ENCODE measurements around the gene BAZ2A.
A peak's percentile ranks its signal among the peaks of the same experiment; 100 is the strongest.
"Not testable (repeated sequence)": the region's sequence is repeated elsewhere in the genome, so short reads cannot be mapped to it uniquely, and the experiment has no call there.

BAZ2A gene

GRCh38 chr12:56593909-56594621 lies 36.1 kb downstream of the BAZ2A start:
- peak; percentile 59 for DNase-seq (ENCODE audit: low read depth)

GRCh38 chr12:56591961-56592360 lies 38.2 kb downstream of the BAZ2A start:
- no peak for DNase-seq (ENCODE audit: low read depth)

DNA sequence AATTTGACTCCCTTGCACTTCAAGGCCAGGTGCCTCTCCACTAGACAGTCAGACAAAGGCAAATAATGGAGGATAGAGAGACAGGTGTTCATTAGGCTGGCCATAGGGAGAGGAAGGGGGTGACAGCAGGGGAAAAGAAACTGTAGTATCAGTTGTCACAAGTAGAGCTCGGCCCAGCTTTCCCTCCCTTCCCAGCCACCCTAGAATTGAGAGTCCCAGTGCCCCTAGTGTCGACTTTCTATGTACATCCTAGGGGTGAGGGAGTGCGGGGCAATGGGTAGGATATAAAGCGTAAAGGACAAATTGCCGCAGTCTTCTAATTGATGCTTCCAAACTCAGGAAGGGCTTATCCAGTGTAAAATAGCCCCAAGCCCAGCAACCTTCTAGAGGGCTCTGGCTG lies 39.0 kb downstream of the BAZ2A start:
- DNase-seq (ENCODE audit: low read depth) = no peak

DNA sequence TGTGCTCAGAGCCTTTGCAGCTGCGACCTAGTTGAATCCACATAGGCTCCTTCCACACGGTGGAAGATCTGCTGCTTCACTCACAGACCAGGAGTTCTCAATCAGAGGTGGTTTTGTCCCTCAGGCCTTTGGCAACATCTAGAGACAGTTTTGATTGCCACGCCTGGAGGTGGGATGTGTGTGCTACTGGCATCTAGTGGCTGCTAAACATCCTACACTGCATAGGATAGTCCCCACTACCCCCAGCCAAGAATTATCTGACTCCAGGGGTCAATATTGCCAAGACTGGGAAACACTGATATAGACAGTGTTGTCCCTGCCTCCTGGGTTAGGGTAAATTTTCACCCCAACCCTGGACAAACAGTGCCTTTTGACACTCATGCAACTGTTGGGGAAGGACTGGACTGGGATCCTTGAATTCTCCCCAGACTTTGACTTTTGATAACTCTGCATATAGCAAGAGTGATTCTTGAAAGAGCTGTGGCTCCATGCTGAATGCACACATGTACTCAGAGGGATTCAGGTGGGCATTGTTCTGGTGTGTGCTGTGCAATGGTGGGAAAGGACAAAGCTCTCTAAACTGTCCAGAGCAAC lies 39.8 kb downstream of the BAZ2A start:
- DNase-seq (ENCODE audit: low read depth) = no peak

DNA sequence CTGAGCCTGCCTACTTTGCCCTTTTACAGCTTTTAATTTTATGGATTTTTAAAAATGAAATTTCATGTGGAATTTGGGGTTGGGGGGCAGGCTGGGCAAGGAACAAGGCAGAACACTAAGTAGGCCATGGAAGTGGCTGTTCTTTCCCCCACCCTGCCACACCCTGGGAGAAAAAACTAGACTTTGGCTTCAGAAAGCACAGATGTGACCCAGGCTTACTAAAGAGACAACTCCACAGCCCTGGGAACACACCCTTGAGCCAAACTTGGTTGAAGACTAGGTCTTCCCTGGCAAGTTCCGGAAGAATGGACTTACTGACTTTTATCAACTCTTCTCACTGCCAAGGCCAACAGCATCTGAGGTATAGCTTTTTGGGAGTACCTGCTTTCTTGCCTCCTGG lies 40.3 kb downstream of the BAZ2A start:
- DNase-seq (ENCODE audit: low read depth) = no peak

DNA sequence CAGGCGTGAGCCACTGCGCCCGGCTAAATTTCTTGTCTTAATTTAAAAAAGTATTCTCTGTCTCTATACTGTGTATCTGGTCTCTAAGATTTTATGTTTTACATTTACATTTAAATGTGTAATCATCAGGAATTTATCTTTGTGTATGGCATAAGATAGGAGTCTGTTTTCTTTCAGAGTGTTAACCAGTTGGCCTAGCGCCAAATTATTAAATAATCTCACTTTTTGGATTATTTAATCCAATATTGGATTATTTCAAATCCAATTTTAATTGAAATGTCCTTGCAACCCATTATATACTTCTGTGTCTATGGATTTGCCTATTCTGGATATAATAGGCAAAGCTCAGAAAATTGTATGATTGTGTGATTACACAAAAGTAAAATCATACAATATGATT lies 45.0 kb downstream of the BAZ2A start:
- no peak for DNase-seq (ENCODE audit: low read depth)

DNA sequence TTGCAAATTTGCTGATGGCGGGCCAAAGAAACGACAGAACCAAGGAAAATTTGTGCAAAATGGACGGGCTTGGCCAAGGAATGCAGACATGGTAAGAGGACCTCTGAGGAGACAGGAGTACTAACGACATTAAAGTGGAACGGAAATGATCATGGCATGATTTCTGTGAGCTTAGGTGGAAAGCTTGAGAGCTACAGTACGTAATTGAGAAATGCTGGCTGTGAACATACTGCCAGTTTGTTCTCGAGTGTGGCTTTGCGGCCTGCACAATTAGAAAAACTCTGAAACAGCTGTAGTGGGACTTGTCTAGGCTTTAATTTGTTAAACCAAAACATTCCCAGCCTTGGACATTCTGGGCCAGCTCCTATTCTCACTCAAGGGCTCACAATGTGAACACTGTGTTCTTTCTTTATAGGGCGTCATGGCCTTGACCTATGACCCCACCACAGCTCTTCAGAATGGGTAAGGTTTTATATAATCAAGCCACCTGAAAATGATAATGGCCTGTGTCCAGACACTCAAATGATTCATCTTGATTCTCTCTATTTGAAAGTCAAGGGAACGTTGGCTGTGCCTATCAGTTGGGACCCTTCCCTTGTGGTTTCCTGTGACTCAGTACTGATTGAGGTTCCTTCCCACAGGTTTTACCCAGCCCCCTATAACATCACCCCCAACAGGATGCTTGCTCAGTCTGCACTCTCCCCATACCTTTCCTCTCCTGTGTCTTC lies 48.5 kb downstream of the BAZ2A start:
- DNase-seq (ENCODE audit: low read depth) = peak; percentile 20

GRCh38 chr12:56578983-56579546 lies 51.1 kb downstream of the BAZ2A start:
- DNase-seq (ENCODE audit: low read depth) = no peak

- not testable (repeated sequence) for DNase-seq (ENCODE audit: low read depth)
Measured at GRCh38 chr12:56577248-56577647, 52.9 kb downstream of the BAZ2A start.

- no peak for DNase-seq (ENCODE audit: low read depth)
Measured at GRCh38 chr12:56574210-56574609, 55.9 kb downstream of the BAZ2A start.

DNA sequence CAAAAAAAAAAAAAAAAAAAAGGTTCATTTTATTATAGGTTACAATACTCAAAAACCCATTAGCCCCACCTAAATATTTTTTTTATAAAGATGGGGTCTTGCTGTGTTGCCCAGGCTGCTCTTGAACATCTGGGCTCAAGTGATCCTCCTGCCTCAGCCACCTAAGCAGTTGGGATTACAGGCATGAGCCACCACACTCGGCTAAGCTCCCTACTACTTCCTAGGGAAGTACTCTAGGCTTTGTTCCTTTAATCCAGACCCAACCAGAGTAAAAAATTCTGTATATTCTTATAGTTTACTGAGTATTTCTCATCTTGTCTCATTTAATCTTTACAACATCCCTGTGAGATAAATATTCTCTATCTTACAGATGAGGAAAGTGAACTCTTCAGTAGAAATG lies 57.8 kb downstream of the BAZ2A start:
- DNase-seq (ENCODE audit: low read depth) = no peak

- no peak for DNase-seq (ENCODE audit: low read depth)
Measured at GRCh38 chr12:56571121-56571520, 59.0 kb downstream of the BAZ2A start.

GRCh38 chr12:56568146-56568545 lies 62.0 kb downstream of the BAZ2A start:
- no peak for DNase-seq (ENCODE audit: low read depth)

- peak; percentile 13 for DNase-seq (ENCODE audit: low read depth)
Measured at GRCh38 chr12:56565510-56566101, 64.5 kb downstream of the BAZ2A start.

- DNase-seq (ENCODE audit: low read depth) = no peak
Measured at GRCh38 chr12:56551070-56551469, 79.1 kb downstream of the BAZ2A start.

DNA sequence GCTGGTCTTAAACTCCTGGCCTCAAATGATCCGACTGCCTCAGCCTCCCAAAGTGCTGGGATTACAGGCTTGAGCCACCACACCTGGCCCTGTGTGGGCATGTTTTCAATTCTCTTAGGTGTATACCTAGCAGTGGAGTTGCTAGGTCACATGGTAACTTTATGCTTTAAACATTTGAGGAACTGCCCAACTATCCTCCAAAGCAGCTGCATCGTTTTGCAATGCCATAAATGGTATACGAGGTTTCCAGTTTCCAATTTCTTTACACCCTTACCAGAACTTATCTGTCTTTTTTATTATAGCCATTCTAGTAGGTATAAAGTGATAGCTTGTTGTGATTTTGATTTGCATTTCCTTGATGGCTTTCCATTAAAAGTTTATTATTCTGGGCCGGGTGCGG lies 83.4 kb downstream of the BAZ2A start:
- DNase-seq (ENCODE audit: low read depth) = no peak
